H1 (cell line): ENCODE results near the gene GDF3. TPM values are rescaled to one million over a fixed set of nuclear protein-coding genes. Genes with fewer than 3 reads are reported as not detected.

Experiments used
- CTCF ChIA-PET: fragments of 300-600 bp; sonication (Branson Sonifier 250); formaldehyde crosslinking; loops from one replicate; lab custom pipeline; 2021; ENCODE audit not compliant: partially characterized antibody; lab: Charles Lee
- POLR2A ChIA-PET: fragments of 300-600 bp; sonication (Branson Sonifier 250); formaldehyde crosslinking; loops from one replicate; lab custom pipeline; 2021; ENCODE audit warnings: inconsistent platforms; ENCODE audit not compliant: partially characterized antibody; lab: Charles Lee
- DNase-seq, 2 experiments: peaks; one replicate each; pipeline versions ENCODE4 v3.0.0 to v3.0.0-alpha.2; 2010 to 2022; ENCODE audit warnings: low spot score in 2 of 2, low read depth in 1 of 2, mixed read lengths in 1 of 2
- FAIRE-seq: peaks from 2 replicates; lab custom pipeline; 2011; peaks lifted over from hg19 to GRCh38; lab: Jason Lieb, UNC
- H2AFZ ChIP-seq: 2 replicates; pipeline ENCODE4 v1.8.1; 2012; ENCODE audit warnings: low read length, inconsistent platforms
- H2AK5ac ChIP-seq: 2 replicates; pipeline ENCODE4 v1.6.1; 2013; ENCODE audit warnings: low read depth, low read length
- H2BK120ac ChIP-seq: replicated peaks from 2 replicates; pipeline ENCODE3; 2013; ENCODE audit warnings: low read depth, low read length, inconsistent platforms
- H2BK12ac ChIP-seq: 2 replicates; pipeline ENCODE4 v1.6.1; 2013; ENCODE audit warnings: low read depth, low read length
- H2BK15ac ChIP-seq: 2 replicates; pipeline ENCODE4 v1.6.1; 2013; ENCODE audit warnings: low read length
- H2BK20ac ChIP-seq: 2 replicates; pipeline ENCODE4 v1.6.1; 2013; ENCODE audit warnings: low read length
- H2BK5ac ChIP-seq: 2 replicates; pipeline ENCODE4 v1.6.1; 2013; ENCODE audit warnings: low read depth, low read length
- H3K14ac ChIP-seq: 2 replicates; pipeline ENCODE4 v1.6.1; 2013; ENCODE audit warnings: inconsistent platforms; ENCODE audit not compliant: insufficient read length
- H3K18ac ChIP-seq: 2 replicates; pipeline ENCODE4 v1.6.1; 2013; ENCODE audit warnings: low read length; ENCODE audit errors: extremely low read depth
- H3K23ac ChIP-seq: 2 replicates; pipeline ENCODE4 v1.6.1; 2013; ENCODE audit warnings: inconsistent platforms; ENCODE audit not compliant: insufficient read length
- H3K23me2 ChIP-seq: 2 replicates; pipeline ENCODE4 v1.6.1; 2013; ENCODE audit warnings: low read depth, low read length
- H3K27ac ChIP-seq: 2 replicates; pipeline ENCODE4 v1.6.1; 2011; ENCODE audit warnings: low read depth, low read length, inconsistent platforms
- H3K27me3 ChIP-seq, 4 experiments: replicated peaks in 1 of 4; 1 replicate in 1 of 4; 2 replicates in 3 of 4; pipeline versions ENCODE4 v1.6.1 to v1.8.1; 2011 to 2013; ENCODE audit warnings: low read length in 3 of 4, mild to moderate bottlenecking in 3 of 4, inconsistent platforms in 2 of 4, mixed read lengths in 2 of 4, moderate library complexity in 1 of 4; ENCODE audit not compliant: control insufficient read depth in 3 of 4, insufficient read depth in 3 of 4; ENCODE audit errors: extremely low read depth in 1 of 4
- H3K36me3 ChIP-seq, 4 experiments: 2 replicates each; pipeline versions ENCODE4 v1.6.1 to v1.8.1; 2011 to 2013; ENCODE audit warnings: mild to moderate bottlenecking in 4 of 4, low read length in 3 of 4, moderate library complexity in 2 of 4, control low read depth in 1 of 4, inconsistent platforms in 1 of 4; ENCODE audit not compliant: insufficient read depth in 4 of 4, control insufficient read depth in 2 of 4
- H3K4ac ChIP-seq: replicated peaks from 2 replicates; pipeline ENCODE3; 2013; ENCODE audit warnings: low read length, low read depth, mixed read lengths, inconsistent platforms; ENCODE audit not compliant: insufficient read length
- H3K4me1 ChIP-seq, 4 experiments: replicated peaks in 1 of 4; 1 replicate in 1 of 4; 2 replicates in 3 of 4; pipeline versions ENCODE4 v1.6.1 to v1.8.1; 2011 to 2013; ENCODE audit warnings: low read length in 3 of 4, inconsistent platforms in 2 of 4, mixed read lengths in 1 of 4; ENCODE audit not compliant: insufficient read depth in 4 of 4, control insufficient read depth in 3 of 4
- H3K4me2 ChIP-seq, 2 experiments: 2 replicates each; pipeline versions ENCODE4 v1.6.1 to v1.8.1; 2011 to 2013; ENCODE audit warnings: low read depth in 2 of 2, low read length in 2 of 2, control low read depth in 1 of 2, inconsistent platforms in 1 of 2, mild to moderate bottlenecking in 1 of 2; ENCODE audit not compliant: insufficient read depth in 1 of 2
- H3K4me3 ChIP-seq, 4 experiments: fragments of 200-600, 300-600 bp in 1 of 4; sonication (generic), shearing (Covaris generic), sonication (Bioruptor Twin) in 1 of 4; 2 replicates each; pipeline versions ENCODE4 v1.5.1 to v1.8.1; 2011 to 2016; ENCODE audit warnings: low read length in 4 of 4, low read depth in 3 of 4, control low read depth in 2 of 4, inconsistent platforms in 2 of 4, mild to moderate bottlenecking in 2 of 4, mixed read lengths in 1 of 4, moderate library complexity in 1 of 4; ENCODE audit not compliant: insufficient read depth in 2 of 4; ENCODE audit errors: extremely low read depth in 1 of 4
- H3K56ac ChIP-seq: replicated peaks from 2 replicates; pipeline ENCODE3; 2013; ENCODE audit warnings: low read depth, mild to moderate bottlenecking, mixed read lengths, low read length, inconsistent platforms; ENCODE audit not compliant: insufficient read length
- H3K79me1 ChIP-seq: 2 replicates; pipeline ENCODE4 v1.6.1; 2013; ENCODE audit warnings: low read depth, low read length, control low read depth
- H3K79me2 ChIP-seq, 2 experiments: 2 replicates each; pipeline versions ENCODE4 v1.6.1 to v1.8.1; 2012 to 2013; ENCODE audit warnings: low read length in 2 of 2, mild to moderate bottlenecking in 2 of 2, inconsistent platforms in 1 of 2; ENCODE audit not compliant: insufficient read depth in 2 of 2, control insufficient read depth in 1 of 2
- H3K9ac ChIP-seq, 4 experiments: replicated peaks in 1 of 4; 1 replicate in 1 of 4; 2 replicates in 3 of 4; pipeline versions ENCODE4 v1.6.1 to v1.8.1; 2011 to 2013; ENCODE audit warnings: low read depth in 3 of 4, low read length in 3 of 4, control low read depth in 2 of 4, mild to moderate bottlenecking in 2 of 4, moderate library complexity in 2 of 4, inconsistent platforms in 1 of 4; ENCODE audit errors: extremely low read depth in 1 of 4
- H3K9me3 ChIP-seq, 2 experiments: 2 replicates each; pipeline versions ENCODE4 v1.6.1 to v1.8.1; 2012 to 2013; ENCODE audit warnings: mild to moderate bottlenecking in 2 of 2, moderate library complexity in 2 of 2, control low read depth in 1 of 2, inconsistent platforms in 1 of 2, low read depth in 1 of 2, low read length in 1 of 2, mixed read lengths in 1 of 2; ENCODE audit not compliant: insufficient read depth in 2 of 2
- H4K20me1 ChIP-seq, 2 experiments: replicated peaks in 1 of 2; 2 replicates each; pipeline versions ENCODE3 to v1.8.1; 2011 to 2013; ENCODE audit warnings: inconsistent platforms in 2 of 2, low read length in 2 of 2, mild to moderate bottlenecking in 1 of 2; ENCODE audit not compliant: insufficient read depth in 2 of 2, control insufficient read depth in 1 of 2
- H4K5ac ChIP-seq: 2 replicates; pipeline ENCODE4 v1.6.1; 2013; ENCODE audit warnings: low read length, low read depth, mixed read lengths, inconsistent platforms; ENCODE audit not compliant: insufficient read length
- H4K8ac ChIP-seq: 2 replicates; pipeline ENCODE4 v1.8.0; 2013; ENCODE audit warnings: mild to moderate bottlenecking, moderate library complexity, low read length, inconsistent platforms; ENCODE audit not compliant: insufficient read depth; ENCODE audit errors: extremely low read depth
- H4K91ac ChIP-seq: replicated peaks from 2 replicates; pipeline ENCODE3; 2013; ENCODE audit warnings: low read length, mixed read lengths, inconsistent platforms; ENCODE audit not compliant: insufficient read length
- CTCF ChIP-seq, 3 experiments: IDR thresholded peaks; 1 replicate in 2 of 3; 2 replicates in 1 of 3; pipeline versions ENCODE4 v1.5.1 to v1.6.1; 2011; ENCODE audit warnings: low read length in 3 of 3, mild to moderate bottlenecking in 3 of 3, inconsistent platforms in 2 of 3, low read depth in 1 of 3, moderate library complexity in 1 of 3; ENCODE audit not compliant: insufficient read depth in 1 of 3; ENCODE audit errors: control extremely low read depth in 1 of 3
- E2F6 ChIP-seq: IDR thresholded peaks from 2 replicates; pipeline ENCODE4 v1.6.1; 2012; ENCODE audit warnings: inconsistent platforms
- HDAC6 ChIP-seq: IDR thresholded peaks from one replicate; pipeline ENCODE4 v1.7.1; 2012; ENCODE audit warnings: low read depth, mild to moderate bottlenecking, inconsistent platforms, low read length, moderate library complexity
- KDM1A ChIP-seq: fragments of 200-600, 300-600 bp; sonication (generic); IDR thresholded peaks from 2 replicates; pipeline ENCODE4 v1.7.1; 2016; ENCODE audit warnings: mild to moderate bottlenecking, low read length, borderline replicate concordance
- RBBP5 ChIP-seq: IDR thresholded peaks from 2 replicates; pipeline ENCODE4 v1.7.1; 2012; ENCODE audit warnings: low read depth, mild to moderate bottlenecking, inconsistent platforms, low read length, moderate library complexity, borderline replicate concordance
- SP2 ChIP-seq: IDR thresholded peaks from 2 replicates; pipeline ENCODE4 v1.6.1; 2012; ENCODE audit warnings: mild to moderate bottlenecking, low read length, inconsistent platforms
- SP4 ChIP-seq: IDR thresholded peaks from 2 replicates; pipeline ENCODE4 v1.6.1; 2012; ENCODE audit warnings: low read length, inconsistent platforms
- TAF1 ChIP-seq: IDR thresholded peaks from 2 replicates; pipeline ENCODE4 v1.6.1; 2011; ENCODE audit warnings: mild to moderate bottlenecking, low read depth, low read length
- TAF7 ChIP-seq: optimal IDR thresholded peaks from 2 replicates; pipeline ENCODE3; 2011; ENCODE audit warnings: low read depth, mild to moderate bottlenecking, inconsistent platforms, low read length, moderate library complexity, borderline replicate concordance
- TBP ChIP-seq: IDR thresholded peaks from 2 replicates; pipeline ENCODE4 v1.6.1; 2011; ENCODE audit warnings: low read depth, low read length, improper control_type of control experiment
- TEAD4 ChIP-seq: IDR thresholded peaks from 2 replicates; pipeline ENCODE4 v1.6.1; 2012; ENCODE audit warnings: low read depth, low read length, inconsistent platforms, mixed read lengths
- YY1 ChIP-seq: IDR thresholded peaks from 2 replicates; pipeline ENCODE4 v1.6.1; 2011; ENCODE audit warnings: low read depth, mild to moderate bottlenecking, low read length
- WGBS, 2 experiments: shearing (Covaris generic) in 1 of 2; methylation state at CpG; one replicate each; pipeline versions ENCODE4 v1.1.6 to v1.1.7; 2013 to 2015; ENCODE audit warnings: low lambda C conversion rate in 2 of 2, mixed read lengths in 2 of 2, inconsistent platforms in 1 of 2, low coverage in 1 of 2, missing lambda C conversion rate in 1 of 2; ENCODE audit not compliant: insufficient replicate concordance in 2 of 2, insufficient coverage in 1 of 2, insufficient read length in 1 of 2; ENCODE audit errors: extremely low coverage in 1 of 2, missing lambda C conversion rate in 1 of 2; 5-methylcytosine and 5-hydroxymethylcytosine counted together
- polyA plus RNA-seq, 7 experiments: library from polyadenylated mRNA; depleted of rRNA in 3 of 7; stranded (reverse) in 5 of 7; unstranded in 2 of 7; fragments of >200 nt in 5 of 7; fragments of 200-250 nt in 2 of 7; gene quantifications; 1 replicate in 5 of 7; 2 replicates in 1 of 7; 4 replicates in 1 of 7; pipeline versions ENCODE4 v1.2.1 to v1.2.3, GENCODE V29; 2011 to 2013; ENCODE audit warnings: missing spikeins in 2 of 7, mixed read lengths in 2 of 7
- total RNA-seq: library from RNA; stranded (reverse); fragmentation: NEBNext Ultra II Directional; extraction: Animal tissue kit (Norgen Biotek cat#: 25700); gene quantifications from 2 replicates; pipeline ENCODE4 v1.2.1, GENCODE V29; 2021

Gene GDF3
- total and polyA plus RNA-seq, 2 of the 8 experiments (the other 6 are each of a cell fraction or from before 2014, with no cell fraction given), result 4.3 to 16.8 TPM

DNA sequence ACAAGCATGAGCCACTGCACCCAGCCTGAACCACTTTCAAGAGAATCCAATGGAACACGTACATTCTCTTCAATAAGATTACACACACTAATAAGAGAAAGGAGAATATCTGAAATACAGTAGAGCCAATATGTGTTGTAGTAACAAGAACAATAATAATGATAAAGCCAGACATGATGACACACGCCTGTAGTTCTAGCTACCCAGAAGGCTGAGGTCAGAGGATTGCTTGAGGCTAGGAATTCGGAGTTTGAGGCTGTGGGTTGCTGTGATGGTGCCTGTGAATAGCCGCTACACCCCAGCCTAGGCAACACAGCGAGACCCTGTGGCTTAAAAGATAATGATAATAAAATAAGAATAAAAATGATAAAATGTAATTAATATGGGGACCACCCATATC is 45.5 kb downstream of the GDF3 start:
- H4K8ac ChIP-seq, result no peak overlapping the region
- no peak overlapping the region for H2AK5ac ChIP-seq
- ChIA-PET POLR2A (no interaction called here), CTCF (interaction anchor here (1.1 to 2.7 kb wide), 5 partner anchors 8 to 160 kb away, joined by 3 to 10 read pairs (median 5); no protein-coding TSS in a partner anchor)
- H2BK20ac ChIP-seq, result no peak overlapping the region
- no peaks in the 10 kb centered on the region for H3K9me3 ChIP-seq
- H3K27ac ChIP-seq, result no peak overlapping the region
- H4K91ac ChIP-seq, result no peak overlapping the region
- H3K79me1 ChIP-seq, result no peaks in the 10 kb centered on the region
- no peaks in the 10 kb centered on the region for H3K27me3 ChIP-seq
- FAIRE-seq (no peak), DNase-seq (peak in 1 of 2 experiments; percentile 19)
- no peak overlapping the region for H3K4me2 ChIP-seq
- WGBS, 2 experiments, result 93% methylated on average over 5 of the region's 5 CpGs; no CpG with 5 or more reads in 1 of the 2 experiments
- H3K4me3 ChIP-seq, result no peak overlapping the region
- H3K4ac ChIP-seq, result no peak overlapping the region
- H2BK5ac ChIP-seq, result no peak overlapping the region
- no peak overlapping the region for H4K5ac ChIP-seq
- H3K23ac ChIP-seq, result no peak overlapping the region
- no peak overlapping the region for H2BK15ac ChIP-seq
- no peak overlapping the region for H3K9ac ChIP-seq
- no peaks in the 10 kb centered on the region for H3K23me2 ChIP-seq
- no peak overlapping the region for H3K14ac ChIP-seq
- peaks cover 2 to 9% (median 6%) of the 10 kb centered on the region in 4 experiments; a peak in 4 of 7 replicates for H3K4me1 ChIP-seq
- H2BK120ac ChIP-seq, result no peak overlapping the region
- no peak overlapping the region for H3K56ac ChIP-seq
- H3K79me2 ChIP-seq, result no peaks in the 10 kb centered on the region
- no peaks in the 10 kb centered on the region for H3K36me3 ChIP-seq
- H2AFZ ChIP-seq, result no peak overlapping the region
- no peak overlapping the region for H3K18ac ChIP-seq
- no peaks in the 10 kb centered on the region for H4K20me1 ChIP-seq
- H2BK12ac ChIP-seq, result no peak overlapping the region
- no peak for TF ChIP-seq TAF1
- TF ChIP-seq TAF7, result no peak
- TF ChIP-seq SP4, result no peak
- no peak for TF ChIP-seq TEAD4
- no peak for TF ChIP-seq E2F6
- TF ChIP-seq RBBP5, result no peak
- TF ChIP-seq SP2, result no peak
- no peak for TF ChIP-seq TBP
- no peak for TF ChIP-seq HDAC6
- no peak for TF ChIP-seq KDM1A
- no peak for TF ChIP-seq YY1
- no peak for TF ChIP-seq CTCF (IDR thresholded peaks at IDR 0.05; ENCODE audit: control extremely low read depth in 1 of 3, insufficient read depth in 1 of 3, low read depth in 1 of 3, low read length in 3 of 3)
